GM19397 (cell line): Measurements from ENCODE around the gene NXPH1.

Experiments
- ATAC-seq: cut with Tn5 transposase; IDR thresholded peaks from one replicate; pipeline ENCODE4 v1.9.1; 2021; ENCODE audit warnings: mild to moderate bottlenecking, moderate library complexity; ENCODE audit not compliant: unreplicated experiment

NXPH1 gene

DNA sequence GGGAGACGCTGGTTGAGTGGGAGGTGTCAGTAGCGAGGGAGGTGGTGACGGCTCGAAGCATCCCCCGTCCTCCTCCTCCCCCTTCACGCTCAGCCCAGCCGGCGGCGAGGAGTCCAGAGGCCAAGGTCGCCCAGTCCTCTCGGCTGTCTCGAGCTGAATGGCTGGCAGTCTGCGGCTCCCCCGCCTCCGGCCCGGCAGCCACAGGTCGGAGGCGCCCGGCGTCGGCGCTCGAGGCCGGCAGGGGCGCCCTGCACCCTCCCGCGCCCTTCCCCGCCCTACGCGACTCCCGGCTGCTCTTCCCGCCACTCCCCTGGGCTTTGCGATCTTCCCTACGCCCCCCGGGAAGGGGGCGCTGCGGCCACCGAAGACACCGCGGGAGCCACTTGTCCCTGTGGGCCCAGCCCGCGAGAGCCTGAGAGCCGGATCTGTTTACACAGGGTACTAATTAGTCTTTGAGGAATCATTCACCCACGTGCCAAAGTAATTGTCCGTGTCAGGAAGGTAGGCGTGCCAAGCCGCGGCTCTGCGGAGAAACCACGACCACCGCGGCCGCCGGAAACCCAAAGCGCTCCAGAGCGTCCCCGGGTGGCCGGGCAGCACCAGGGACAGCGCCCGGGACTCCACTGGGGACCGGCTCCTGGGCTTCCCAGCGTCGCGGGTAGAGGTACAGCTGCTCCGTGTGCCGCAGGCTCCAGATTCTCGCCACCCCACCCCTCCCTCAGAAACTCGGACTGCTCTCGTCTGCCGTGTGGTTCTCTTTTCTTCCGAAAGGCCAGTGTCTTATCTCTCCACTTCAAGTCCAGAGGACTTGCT lies at the start of gene NXPH1:
TSS of gene NXPH1 (plus strand) at position 133 of the 813 bp plus-strand sequence.
- ATAC-seq = no peak

DNA sequence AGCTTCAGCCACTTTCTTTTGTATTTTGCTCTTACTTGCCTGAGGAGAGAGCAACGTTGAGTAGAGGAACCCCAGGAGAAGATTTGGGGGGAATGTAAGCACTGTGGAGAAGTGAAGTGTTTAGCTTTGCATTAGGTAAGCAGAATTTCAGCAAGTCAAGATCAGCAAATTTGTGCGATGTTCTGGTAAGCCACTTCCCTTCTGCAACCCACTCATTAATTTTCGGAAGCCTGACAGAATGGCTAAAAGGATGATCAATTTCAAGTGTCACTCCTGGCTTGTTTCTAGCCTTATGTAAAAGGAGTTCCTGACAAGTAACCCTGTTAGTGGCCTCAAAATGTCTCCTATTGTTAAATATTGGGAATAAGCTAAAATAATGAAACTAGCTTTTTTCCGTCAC lies 48.5 kb upstream of the NXPH1 start:
- no peak for ATAC-seq

DNA sequence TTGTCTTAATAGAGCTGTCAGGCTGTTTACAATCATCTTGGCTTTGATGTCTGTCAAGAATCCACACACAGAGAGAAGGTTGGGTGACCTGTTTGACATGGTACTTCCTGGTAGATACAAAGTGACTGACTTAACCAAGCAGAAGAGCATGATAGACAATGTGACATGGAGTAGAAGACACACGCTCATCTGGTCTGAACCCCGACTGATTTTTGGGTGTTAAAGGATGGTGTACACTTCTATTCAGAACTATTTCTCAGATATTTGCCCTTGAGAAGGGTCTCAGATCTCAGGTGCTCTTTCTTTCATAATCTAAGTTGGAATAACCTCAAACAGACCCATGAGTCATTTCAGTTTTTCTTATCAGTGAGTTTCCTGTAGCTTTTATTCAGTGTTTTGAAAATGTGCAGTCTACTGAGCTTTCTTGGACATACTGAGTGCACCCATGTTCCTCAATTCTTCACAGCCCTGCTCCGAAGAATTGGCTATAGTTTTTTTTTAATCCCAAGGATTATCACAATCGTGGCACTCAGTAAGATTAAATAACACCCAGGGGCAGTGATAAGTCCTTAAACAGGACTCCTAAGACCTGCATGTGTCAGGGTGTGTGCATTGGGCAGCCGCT lies 46.4 kb upstream of the NXPH1 start:
- ATAC-seq = peak; percentile 73

DNA sequence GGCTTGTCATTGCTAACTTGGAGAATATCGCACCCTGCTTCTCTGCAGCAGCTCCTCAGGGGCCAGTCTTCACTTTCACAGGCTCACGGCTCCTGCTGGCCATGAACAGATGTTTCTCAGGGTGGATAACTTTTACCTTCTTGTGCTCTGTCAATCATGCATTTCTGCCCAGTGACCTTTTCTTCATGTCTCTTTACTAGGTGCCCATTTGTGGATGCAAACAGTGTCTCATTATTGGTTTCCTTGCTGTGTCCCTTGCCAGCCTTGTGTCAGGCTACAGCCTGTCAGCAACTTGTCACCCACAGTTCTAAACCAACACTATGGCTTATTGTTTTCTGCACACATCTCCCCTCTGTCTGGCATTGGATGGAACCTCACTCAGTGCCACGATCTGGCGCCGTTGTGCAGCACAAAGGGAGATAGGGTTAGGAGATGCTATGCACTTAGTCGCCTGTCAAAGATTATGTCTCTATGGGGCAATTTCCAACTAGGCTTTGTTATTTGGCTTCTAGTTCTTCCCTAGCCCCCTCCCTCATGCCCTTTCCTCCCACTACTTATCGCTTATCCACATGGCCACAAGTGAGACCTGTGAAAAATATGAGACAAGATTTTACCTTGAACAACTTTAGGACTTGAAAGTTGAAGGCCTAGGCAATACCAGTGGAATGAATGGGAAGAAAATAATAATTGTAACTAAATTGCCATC lies 45.7 kb upstream of the NXPH1 start:
- peak; percentile 69 for ATAC-seq

DNA sequence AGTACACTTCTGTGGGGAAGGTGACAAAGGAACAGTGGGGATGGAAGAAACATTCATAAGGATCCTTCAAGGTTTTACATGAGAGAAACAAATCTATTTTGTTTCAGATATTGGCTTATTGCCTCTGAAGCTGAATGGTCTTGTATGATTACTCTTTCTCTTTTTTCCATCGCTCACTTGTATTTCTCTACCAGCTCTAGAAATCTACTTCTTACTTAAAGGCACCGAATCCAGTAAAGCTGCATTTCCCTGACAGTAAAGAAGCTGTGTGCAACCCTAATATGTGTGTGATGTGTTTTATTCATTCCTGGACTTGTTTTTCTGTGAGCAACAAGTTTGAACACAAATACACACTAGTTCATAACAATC lies 45.2 kb upstream of the NXPH1 start:
- ATAC-seq = no peak

DNA sequence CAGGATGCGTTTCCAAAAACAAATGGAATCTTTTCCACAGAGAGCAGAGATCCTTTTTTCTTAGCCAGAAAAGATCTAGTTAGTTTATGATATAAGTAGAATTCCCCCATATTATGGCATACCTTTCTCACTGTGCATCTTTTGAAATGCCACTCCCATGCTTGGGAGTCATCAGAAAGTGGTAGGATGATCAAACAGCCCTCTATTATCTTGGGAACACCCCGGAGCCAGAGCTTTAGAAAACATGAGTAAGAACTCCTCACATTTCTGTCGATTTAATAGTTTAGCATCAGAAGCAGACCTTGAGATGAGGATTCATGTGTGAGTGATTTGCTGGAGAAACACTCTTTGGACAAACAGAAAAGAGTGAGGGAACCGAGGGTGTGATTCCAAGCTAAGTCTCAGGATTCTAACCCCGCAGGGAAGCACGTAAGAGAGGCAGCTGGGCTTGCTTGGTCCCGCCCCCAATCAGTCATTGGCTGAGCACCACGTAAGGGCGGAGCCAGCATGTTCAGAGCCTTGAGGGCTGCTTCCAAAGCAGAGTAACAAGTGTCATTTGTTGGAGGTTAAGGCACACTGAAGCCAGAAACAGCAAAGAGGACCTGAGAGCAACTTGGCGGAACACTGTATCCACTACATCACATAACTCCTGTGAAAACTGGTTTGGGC lies 43.7 kb upstream of the NXPH1 start:
- ATAC-seq = no peak

DNA sequence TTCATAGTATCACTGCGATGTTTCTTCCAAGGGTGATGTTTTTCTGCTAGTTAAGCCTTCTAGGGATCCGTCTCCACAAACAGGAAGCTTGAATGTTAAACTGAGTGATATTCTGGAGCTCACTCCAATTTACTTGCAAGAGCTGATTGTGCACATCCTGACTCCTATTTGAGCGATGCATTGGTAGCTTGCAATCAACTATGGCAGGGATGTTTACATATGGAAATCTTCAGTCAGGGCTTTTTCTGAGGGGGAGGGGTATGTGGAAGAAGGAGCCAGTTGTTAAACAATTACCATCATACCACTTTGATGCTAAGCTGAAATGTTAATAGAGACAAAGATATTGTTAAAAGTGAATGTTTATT lies 43.2 kb upstream of the NXPH1 start:
- ATAC-seq = no peak

DNA sequence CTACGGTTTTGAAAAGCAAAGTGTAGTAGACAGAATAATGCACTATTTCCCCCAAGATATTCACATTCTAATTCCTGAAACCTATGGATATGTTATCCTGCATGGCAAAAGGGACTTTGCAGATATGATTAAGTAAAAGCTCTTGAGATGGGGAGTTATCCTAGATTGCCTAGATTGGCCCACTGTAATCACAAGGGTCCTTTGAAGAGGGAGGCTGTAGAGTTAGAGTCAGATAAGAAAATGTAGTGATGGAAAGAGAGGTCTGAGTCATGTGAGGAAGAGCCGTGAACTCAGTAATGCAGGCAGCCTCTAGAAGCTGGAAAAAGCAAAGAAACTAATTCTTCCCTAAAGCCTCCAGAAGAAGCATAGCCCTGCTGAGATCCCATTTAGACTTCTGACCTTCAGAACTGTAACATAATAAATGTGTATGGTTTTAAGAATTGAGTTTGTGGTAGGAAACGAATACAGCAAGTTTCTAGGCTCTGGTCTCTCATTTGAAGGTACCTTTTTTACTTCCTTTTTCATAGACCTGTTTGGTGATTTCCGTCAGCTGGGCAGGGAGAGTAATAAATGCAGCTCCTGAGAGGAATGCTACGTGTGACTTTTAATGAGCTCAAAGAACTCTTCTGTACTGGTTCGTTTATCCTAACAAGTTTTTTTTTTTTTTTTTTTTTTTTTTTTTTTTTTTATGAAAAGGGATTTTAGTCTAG lies 41.9 kb upstream of the NXPH1 start:
- ATAC-seq = no peak

DNA sequence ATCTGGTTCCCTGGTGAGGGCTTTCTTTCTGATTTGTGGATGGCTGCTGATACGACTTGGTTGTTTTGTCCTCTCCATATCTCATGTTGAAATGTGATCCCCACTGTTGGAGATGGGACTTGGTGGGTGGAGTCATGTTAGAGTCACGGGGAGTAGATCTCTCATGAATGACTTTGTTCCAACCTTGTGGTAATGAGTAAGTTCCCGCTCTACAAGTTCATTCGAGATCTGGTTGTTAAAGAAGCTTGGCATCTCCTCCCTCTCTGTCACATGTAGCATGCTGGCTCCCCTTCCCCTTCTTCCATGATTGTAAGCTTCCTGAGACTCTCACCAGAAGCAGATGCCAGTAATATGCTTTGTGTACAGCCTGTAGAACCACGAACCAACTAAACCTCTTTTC lies 37.1 kb upstream of the NXPH1 start:
- ATAC-seq = no peak

DNA sequence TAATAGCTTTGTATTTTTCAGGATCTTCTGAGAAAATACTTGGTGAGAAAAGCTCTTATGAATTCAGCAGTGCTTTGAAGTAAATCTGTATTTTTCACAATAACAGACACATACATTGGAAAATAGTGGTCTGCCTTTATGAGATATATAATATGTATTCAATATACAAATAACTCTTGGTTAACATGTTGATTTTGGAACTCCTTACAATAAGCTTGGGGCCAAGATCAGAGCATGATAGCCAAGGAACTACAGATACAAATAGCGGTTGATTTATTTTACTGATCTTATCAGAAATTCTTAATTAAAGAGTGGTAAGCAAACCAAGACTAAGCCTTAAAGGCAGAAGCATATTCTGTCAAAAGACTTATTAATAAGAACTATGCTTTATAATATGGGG lies 24.5 kb upstream of the NXPH1 start:
- no peak for ATAC-seq

DNA sequence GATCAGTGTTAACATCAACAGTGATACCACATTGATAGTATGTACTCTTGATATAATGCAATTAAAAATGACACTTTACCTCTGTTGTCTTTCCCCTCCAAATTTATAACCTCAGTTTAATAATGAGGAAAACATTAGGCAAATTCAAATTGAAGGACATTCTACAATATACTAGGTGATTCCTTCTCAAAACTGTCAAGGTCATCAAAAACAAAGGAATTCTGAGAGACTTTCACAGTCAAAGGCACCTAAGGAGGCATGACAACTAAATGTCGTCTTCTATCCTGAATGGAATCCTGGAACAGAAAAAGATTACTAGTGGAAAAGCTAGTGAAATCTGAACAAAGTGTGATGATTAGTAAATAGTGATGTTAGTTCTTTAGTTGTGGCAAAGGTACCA lies 22.3 kb upstream of the NXPH1 start:
- ATAC-seq = no peak

DNA sequence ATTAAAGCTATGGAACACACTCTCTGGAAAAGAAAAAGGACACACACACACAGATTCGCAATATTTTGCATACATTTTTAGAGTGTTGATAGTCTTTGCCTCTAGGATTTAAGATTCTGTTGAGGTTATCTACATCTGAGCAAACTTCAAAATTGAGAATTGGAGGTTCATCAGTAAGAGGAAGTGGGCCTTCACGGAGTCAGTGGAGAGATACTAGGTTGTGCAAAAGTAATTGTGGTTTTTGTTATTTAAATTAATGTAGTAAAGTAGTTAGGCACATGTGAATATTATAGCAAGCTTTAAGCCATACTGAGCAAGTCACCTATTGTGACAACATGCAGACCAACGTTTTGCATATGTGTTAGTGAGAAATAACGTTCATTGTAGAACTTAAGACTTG lies 19.8 kb upstream of the NXPH1 start:
- no peak for ATAC-seq

DNA sequence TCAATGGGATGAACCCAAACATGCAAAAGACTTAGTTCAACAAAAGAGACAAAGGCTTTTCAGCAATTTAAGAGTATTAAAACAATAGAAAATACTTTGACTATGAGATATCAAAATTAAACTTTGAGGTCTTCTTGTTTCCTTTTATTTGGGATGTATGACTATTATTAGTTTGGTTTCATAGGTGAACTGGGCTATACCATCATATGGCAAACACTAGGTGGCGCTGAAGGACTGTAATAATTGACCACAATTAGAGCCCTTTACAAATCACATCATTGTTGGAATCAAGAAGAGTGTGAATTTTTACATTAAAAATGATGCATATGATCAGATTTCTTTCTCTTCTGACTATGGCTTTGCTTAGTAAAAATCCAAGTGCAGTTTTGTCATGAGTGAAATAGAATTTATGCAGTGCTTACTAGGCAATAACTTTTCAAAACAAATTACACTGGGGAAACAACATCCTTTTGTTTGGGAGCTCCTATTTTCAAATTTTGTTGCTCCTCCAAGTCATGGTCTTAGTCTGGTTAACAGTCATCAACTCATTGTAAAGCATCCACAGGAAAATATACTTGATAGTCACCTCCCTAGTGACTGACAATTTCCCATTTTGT lies 14.7 kb upstream of the NXPH1 start:
- ATAC-seq = peak; percentile 84

DNA sequence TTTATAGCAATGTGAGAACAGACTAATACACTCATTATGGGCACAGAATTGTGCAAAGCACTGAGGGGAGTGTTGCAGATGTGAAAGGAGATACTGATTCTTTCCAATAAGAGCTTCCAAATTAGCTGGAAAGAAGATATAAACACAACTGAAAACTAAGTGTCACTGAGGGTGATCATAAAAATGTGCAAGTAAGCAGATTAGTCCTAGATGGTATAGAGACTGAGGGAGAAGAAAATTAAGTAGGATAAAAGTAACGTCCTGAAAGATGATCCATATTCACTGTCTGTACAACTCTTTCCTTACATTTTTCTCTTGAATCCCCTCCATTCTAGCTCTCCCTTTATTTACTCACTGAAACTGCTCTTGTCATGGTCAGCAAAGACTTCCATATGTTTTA lies 11.2 kb upstream of the NXPH1 start:
- no peak for ATAC-seq

DNA sequence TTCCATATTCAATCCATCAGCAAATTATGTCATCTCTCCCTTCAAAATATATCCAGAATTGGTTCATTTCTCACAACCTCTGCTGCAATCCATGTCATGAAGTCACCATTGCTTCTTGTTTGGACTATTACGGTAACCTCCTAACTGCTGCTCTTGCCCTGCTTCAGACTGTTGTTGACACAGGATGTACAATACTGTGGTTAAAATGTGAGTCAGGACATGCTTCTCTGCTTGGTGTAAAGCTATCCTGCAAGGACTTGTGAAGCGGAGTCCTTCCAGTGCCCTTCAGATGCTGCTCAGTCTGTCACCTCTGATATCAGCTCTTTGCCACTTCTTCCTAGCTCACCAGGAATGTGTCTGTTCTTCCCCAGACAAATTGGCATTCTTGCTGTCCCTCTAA lies 10.4 kb upstream of the NXPH1 start:
- no peak for ATAC-seq

DNA sequence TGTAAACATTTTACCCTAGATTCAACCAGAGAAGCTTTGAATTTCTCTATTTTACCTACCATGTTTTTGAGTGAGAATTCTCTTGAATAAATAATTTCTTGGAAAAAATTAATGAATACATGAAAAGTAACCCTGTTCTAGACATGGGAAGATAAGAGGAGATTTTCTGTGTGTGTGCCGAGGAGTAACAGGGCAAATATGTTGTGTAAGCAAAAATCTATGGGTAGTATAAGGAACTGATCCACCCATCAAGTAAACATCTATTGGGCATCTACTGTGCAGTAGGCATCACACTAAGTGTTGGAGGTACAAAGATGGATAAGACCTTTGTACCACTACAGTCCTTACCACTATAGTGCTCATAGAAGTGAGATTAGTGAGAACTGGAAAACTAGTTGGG lies 8.2 kb upstream of the NXPH1 start:
- no peak for ATAC-seq

DNA sequence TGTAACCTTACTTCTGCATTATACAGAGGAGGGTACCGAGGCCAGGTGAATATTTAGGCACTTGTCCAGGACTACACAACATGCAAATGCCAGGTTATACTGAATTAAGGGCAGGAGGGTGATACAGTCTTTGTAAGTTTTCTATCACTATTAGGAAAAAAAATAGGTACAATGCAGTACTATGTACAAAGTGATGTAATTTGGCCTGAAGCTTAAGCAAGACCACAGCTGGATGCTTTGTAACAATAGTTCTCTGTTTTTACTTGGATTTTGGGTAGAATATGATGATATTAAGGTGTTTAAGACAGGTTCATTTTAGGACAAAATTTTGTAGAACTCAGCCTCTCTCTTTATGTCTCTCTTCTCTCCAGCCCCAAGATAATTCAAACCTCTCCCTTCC lies 2.8 kb upstream of the NXPH1 start:
- no peak for ATAC-seq

DNA sequence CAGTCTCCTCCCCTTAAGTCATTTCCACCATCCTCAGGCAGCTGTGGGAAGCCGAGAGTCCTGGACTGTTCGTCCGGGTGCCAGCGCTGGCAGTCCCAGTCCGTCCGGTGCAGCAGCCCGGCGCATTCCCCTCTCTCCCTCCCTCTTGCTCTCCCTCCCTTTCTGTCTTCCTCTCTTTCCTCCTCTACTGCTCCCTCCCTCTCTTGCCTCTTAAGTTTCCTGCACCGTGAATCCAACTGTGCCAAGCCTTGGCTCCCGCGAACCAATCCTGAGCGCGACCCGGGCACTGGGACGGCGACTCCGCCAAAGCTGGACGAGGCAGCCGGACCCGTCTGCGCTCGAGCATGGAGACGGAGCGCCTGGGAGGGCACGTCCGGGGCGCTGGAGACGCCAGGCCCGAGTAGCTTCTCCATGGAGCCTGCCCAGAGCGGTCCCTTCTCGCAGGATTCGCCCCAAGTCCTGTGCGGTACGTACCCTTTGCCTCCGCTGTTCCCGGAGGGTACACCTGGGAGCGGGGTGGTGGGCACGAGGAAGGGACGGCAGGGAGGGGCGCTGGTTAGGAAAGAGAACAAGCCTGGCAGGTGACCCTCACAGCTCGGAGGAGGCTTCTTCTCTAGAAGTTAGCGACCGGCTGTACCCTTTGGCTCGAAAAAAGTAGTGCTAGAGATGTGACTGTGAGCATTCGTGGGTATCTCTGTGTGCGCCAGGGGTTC lies 1.0 kb downstream of the NXPH1 start:
- no peak for ATAC-seq

DNA sequence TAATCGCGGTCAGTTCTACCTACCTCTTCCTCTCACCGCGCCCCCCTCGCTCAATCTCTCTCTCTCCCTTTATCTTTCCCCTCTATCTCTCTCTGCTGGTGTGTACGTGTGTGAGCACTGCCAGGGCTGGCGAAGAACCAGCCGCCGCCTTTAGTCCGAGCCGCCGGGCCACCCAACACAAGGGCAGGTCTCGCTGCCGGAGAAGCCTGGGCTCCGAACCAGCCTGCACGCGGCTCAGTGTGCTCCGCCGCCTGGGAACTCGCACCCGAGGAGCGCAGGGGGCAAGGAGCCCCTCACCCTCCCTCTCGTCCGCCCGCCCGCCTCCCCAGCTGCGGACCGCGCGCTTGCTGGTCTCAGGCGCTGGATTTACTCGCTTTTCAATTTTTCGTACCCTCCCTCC lies 1.7 kb downstream of the NXPH1 start:
- ATAC-seq = no peak
